Endothelial cell of umbilical vein (primary cell): ENCODE data around the gene CCR5. TPM values are rescaled to one million over a fixed set of nuclear protein-coding genes. Genes with fewer than 3 reads are reported as not detected.

Experiments used
- BruUV-seq: library from RNA; stranded (reverse); fragments of 400-500 nt; replicated peaks from 2 replicates; lab custom pipeline; 2021; lab: Mats Ljungman, UMichigan
- CTCF ChIA-PET: fragments of 300-600, 350-600 bp; sonication (Branson Sonifier 250); formaldehyde crosslinking; loops from one replicate; lab custom pipeline; 2021; ENCODE audit warnings: antibody characterized with exemption, inconsistent platforms; lab: Charles Lee
- POLR2A ChIA-PET: fragments of 300-600, 350-600 bp; sonication (Branson Sonifier 250); formaldehyde crosslinking; loops from one replicate; lab custom pipeline; 2021; ENCODE audit warnings: antibody characterized with exemption, inconsistent platforms; lab: Charles Lee
- DNase-seq: peaks from one replicate; pipeline ENCODE4 v3.0.0-alpha.2; 2011; ENCODE audit warnings: low read depth, low spot score
- FAIRE-seq: peaks from 2 replicates; lab custom pipeline; 2011; peaks lifted over from hg19 to GRCh38; lab: Jason Lieb, UNC
- H2AFZ ChIP-seq: 2 replicates; pipeline ENCODE4 v1.6.0; 2012; ENCODE audit warnings: low read depth, low read length, control low read depth, inconsistent platforms
- H3K27ac ChIP-seq: 2 replicates; pipeline ENCODE4 v1.5.1; 2011; ENCODE audit warnings: low read depth, mild to moderate bottlenecking, control low read depth, low read length, moderate library complexity; ENCODE audit not compliant: insufficient read depth
- H3K27me3 ChIP-seq, 2 experiments: 2 replicates each; pipeline versions ENCODE4 v1.6.0 to v1.6.1; 2011; ENCODE audit warnings: low read length in 2 of 2, mixed read lengths in 1 of 2; ENCODE audit not compliant: control insufficient read depth in 2 of 2, insufficient read depth in 2 of 2
- H3K36me3 ChIP-seq, 2 experiments: 2 replicates in 1 of 2; 3 replicates in 1 of 2; pipeline ENCODE4 v1.5.1; 2011; ENCODE audit warnings: low read length in 2 of 2, mild to moderate bottlenecking in 1 of 2, moderate library complexity in 1 of 2; ENCODE audit not compliant: control insufficient read depth in 2 of 2, insufficient read depth in 2 of 2; ENCODE audit errors: extremely low read depth in 1 of 2
- H3K4me1 ChIP-seq: 3 replicates; pipeline ENCODE4 v1.5.1; 2011; ENCODE audit warnings: mild to moderate bottlenecking, low read length; ENCODE audit not compliant: control insufficient read depth, insufficient read depth; ENCODE audit errors: extremely low read depth
- H3K4me2 ChIP-seq: 2 replicates; pipeline ENCODE4 v1.6.1; 2011; ENCODE audit warnings: low read length, control low read depth, mixed read lengths; ENCODE audit not compliant: insufficient read depth
- H3K4me3 ChIP-seq, 3 experiments: fragments of 200-600 bp in 1 of 3; sonication (generic), shearing (Covaris generic) in 1 of 3; replicated peaks in 1 of 3; 2 replicates each; pipeline ENCODE4 v1.5.1; 2011 to 2016; ENCODE audit warnings: control low read depth in 3 of 3, low read length in 3 of 3, mild to moderate bottlenecking in 2 of 3, inconsistent platforms in 1 of 3, low read depth in 1 of 3, moderate library complexity in 1 of 3; ENCODE audit not compliant: insufficient read depth in 1 of 3
- H3K79me2 ChIP-seq: 2 replicates; pipeline ENCODE4 v1.6.0; 2012; ENCODE audit warnings: low read length, inconsistent platforms; ENCODE audit not compliant: control insufficient read depth, insufficient read depth
- H3K9ac ChIP-seq: replicated peaks from 2 replicates; pipeline ENCODE3; 2011; ENCODE audit warnings: low read length, control low read depth; ENCODE audit not compliant: insufficient read depth; ENCODE audit errors: extremely low read depth
- H3K9me1 ChIP-seq: replicated peaks from 3 replicates; pipeline ENCODE4 v1.6.0; 2011; ENCODE audit warnings: mild to moderate bottlenecking, low read length; ENCODE audit not compliant: control insufficient read depth, insufficient read depth; ENCODE audit errors: extremely low read depth
- H3K9me3 ChIP-seq: replicated peaks from 2 replicates; pipeline ENCODE4 v1.5.1; 2012; ENCODE audit warnings: low read length, inconsistent platforms; ENCODE audit not compliant: control insufficient read depth, insufficient read depth
- H4K20me1 ChIP-seq: replicated peaks from 2 replicates; pipeline ENCODE3; 2011; ENCODE audit warnings: mild to moderate bottlenecking, low read length; ENCODE audit not compliant: control insufficient read depth, insufficient read depth; ENCODE audit errors: extremely low read depth
- EZH2 ChIP-seq: IDR thresholded peaks from 2 replicates; pipeline ENCODE4 v1.6.1; 2012; ENCODE audit warnings: borderline replicate concordance, low read depth, mild to moderate bottlenecking, moderate library complexity, low read length, inconsistent platforms; ENCODE audit not compliant: severe bottlenecking
- JUN ChIP-seq: IDR thresholded peaks from 2 replicates; pipeline ENCODE4 v1.6.1; 2011; ENCODE audit warnings: borderline replicate concordance, low read depth; ENCODE audit not compliant: insufficient read length, insufficient read depth
- MYC ChIP-seq: IDR thresholded peaks from one replicate; pipeline ENCODE4 v1.6.1; 2011; ENCODE audit warnings: mild to moderate bottlenecking, low read depth, low read length
- POLR2A ChIP-seq: IDR thresholded peaks from 2 replicates; pipeline ENCODE4 v1.6.1; 2012; ENCODE audit warnings: low read depth, mild to moderate bottlenecking, control low read depth, low read length
- POLR2AphosphoS5 ChIP-seq: IDR thresholded peaks from 2 replicates; pipeline ENCODE4 v1.6.1; 2012; ENCODE audit warnings: low read depth, mild to moderate bottlenecking, control low read depth, low read length, moderate library complexity; ENCODE audit not compliant: insufficient read depth
- dilution Hi-C: fragments of 300-500 bp; cut with MboI; formaldehyde crosslinking; loops from one replicate; pipeline ENCODE4 v1.15.0; 2019; ENCODE audit warnings: low sequenced_read_pairs; ENCODE audit not compliant: extremely low pct_ligation_motif_present
- intact Hi-C: fragments of 100-400 bp; cut with micrococcal nuclease; formaldehyde crosslinking; loops from one replicate; pipeline ENCODE4 v1.10.0; 2022
- polyA plus RNA-seq, 4 experiments: library from polyadenylated mRNA; depleted of rRNA in 3 of 4; stranded (reverse) in 3 of 4; unstranded in 1 of 4; fragments of >200 nt; gene quantifications; 2 replicates each; pipeline versions ENCODE4 v1.2.1 to v1.2.3, GENCODE V29; 2011 to 2012; ENCODE audit warnings: missing spikeins in 1 of 4
- total RNA-seq: library from RNA; stranded (reverse); gene quantifications from 2 replicates; pipeline ENCODE4 v1.2.3, GENCODE V29; 2021
- TF ChIP-seq, protein P1 (sequence below): IDR thresholded peaks from 2 replicates; pipeline ENCODE4 v1.6.1; 2011; ENCODE audit not compliant: insufficient read depth, insufficient read length
- TF ChIP-seq, protein P2 (sequence below), 2 donors: IDR thresholded peaks; 1 replicate in 1 of 2; 2 replicates in 1 of 2; pipeline ENCODE4 v1.5.1; 2011; ENCODE audit warnings: low read length in 2 of 2, mild to moderate bottlenecking in 2 of 2, moderate library complexity in 2 of 2, control low read depth in 1 of 2, inconsistent platforms in 1 of 2, low read depth in 1 of 2; ENCODE audit not compliant: insufficient read depth in 1 of 2; ENCODE audit errors: extremely low read depth in 1 of 2

Gene CCR5
- total and polyA plus RNA-seq, 2 donors (not counting 3 experiments of a cell fraction or from before 2014, with no cell fraction given) = not detected

DNA sequence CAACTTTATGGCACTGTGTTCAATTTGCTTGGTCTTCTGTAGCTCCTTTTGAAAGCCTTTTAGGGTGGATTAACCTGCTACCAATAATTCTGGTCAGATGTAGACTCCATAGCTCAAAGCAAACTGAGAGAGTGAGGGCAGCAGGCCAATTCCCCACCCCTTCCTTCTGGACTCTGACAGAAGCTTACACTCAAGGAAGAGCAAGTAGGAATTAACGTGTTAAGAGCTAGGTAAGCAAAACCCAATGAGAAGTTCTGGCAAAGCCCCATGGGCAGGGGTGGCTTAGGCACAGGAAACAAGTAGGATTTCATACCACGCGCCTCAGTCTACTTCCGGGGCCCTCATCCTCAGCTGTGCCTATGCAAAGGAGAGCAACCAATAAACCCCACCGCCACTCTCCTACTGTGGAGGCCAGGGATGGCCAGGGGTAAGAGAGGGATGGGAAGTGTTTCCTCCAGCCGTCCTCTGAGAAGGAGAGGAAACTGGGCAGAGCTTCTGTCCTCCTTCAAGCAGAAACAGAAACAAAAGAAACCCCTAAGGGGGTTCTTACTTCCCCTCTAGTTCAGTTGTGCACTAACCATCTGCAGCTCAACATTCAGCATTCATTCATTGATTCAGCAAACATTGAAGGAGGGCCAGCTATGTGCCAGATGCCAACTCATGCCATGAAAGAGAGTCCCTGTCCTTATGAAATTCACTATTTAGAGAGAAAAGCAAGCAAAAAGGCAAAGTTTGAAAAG, 12.6 kb downstream of the CCR5 start:
- FAIRE-seq = no peak
- no TSS peak for BruUV-seq
- dilution Hi-C loops = no loop called here

More for the DNA sequence above, 12.6 kb downstream of the CCR5 start:
- Histone ChIP-seq H3K9me3 (no peaks in the 10 kb centered on the region), H3K27me3 (peaks cover 3 to 12% of the 10 kb centered on the region in 2 experiments), H3K36me3 (no peaks in the 10 kb centered on the region), H3K9me1 (no peaks in the 10 kb centered on the region), H4K20me1 (no peaks in the 10 kb centered on the region), H3K27ac (no peak overlapping the region), H3K9ac (no peak overlapping the region), H3K4me2 (no peak overlapping the region), H2AFZ (no peak overlapping the region), H3K4me3 (no peak overlapping the region), H3K79me2 (no peaks in the 10 kb centered on the region), H3K4me1 (no peaks in the 10 kb centered on the region)
- intact Hi-C loops = no loop called here
- TF ChIP-seq MYC = no peak
- TF ChIP-seq, protein P1, sequence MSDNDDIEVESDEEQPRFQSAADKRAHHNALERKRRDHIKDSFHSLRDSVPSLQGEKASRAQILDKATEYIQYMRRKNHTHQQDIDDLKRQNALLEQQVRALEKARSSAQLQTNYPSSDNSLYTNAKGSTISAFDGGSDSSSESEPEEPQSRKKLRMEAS = no peak
- no peak for TF ChIP-seq EZH2
- no peak for TF ChIP-seq JUN
- TF ChIP-seq, protein P2, sequence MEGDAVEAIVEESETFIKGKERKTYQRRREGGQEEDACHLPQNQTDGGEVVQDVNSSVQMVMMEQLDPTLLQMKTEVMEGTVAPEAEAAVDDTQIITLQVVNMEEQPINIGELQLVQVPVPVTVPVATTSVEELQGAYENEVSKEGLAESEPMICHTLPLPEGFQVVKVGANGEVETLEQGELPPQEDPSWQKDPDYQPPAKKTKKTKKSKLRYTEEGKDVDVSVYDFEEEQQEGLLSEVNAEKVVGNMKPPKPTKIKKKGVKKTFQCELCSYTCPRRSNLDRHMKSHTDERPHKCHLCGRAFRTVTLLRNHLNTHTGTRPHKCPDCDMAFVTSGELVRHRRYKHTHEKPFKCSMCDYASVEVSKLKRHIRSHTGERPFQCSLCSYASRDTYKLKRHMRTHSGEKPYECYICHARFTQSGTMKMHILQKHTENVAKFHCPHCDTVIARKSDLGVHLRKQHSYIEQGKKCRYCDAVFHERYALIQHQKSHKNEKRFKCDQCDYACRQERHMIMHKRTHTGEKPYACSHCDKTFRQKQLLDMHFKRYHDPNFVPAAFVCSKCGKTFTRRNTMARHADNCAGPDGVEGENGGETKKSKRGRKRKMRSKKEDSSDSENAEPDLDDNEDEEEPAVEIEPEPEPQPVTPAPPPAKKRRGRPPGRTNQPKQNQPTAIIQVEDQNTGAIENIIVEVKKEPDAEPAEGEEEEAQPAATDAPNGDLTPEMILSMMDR (IDR thresholded peaks at IDR 0.05; ENCODE audit: extremely low read depth in 1 of 2, insufficient read depth in 1 of 2, low read depth in 1 of 2, low read length in 2 of 2) = no peak
- no peak for TF ChIP-seq POLR2AphosphoS5
- TF ChIP-seq POLR2A = no peak
- POLR2A ChIA-PET = no interaction called here
- no peak for DNase-seq
- CTCF ChIA-PET = interaction anchor here (0.7 to 2.4 kb wide), 6 partner anchors 9 to 107 kb away, joined by 3 to 11 read pairs (median 5); partner anchors contain the start of gene CCR5
